ENCODE data around the gene FRMPD1. TPM values are rescaled to one million over a fixed set of nuclear protein-coding genes. Genes with fewer than 3 reads are reported as not detected.

The FRMPD1 gene
- total RNA-seq, 1 experiment from 2014 or later, result not detected

DNA sequence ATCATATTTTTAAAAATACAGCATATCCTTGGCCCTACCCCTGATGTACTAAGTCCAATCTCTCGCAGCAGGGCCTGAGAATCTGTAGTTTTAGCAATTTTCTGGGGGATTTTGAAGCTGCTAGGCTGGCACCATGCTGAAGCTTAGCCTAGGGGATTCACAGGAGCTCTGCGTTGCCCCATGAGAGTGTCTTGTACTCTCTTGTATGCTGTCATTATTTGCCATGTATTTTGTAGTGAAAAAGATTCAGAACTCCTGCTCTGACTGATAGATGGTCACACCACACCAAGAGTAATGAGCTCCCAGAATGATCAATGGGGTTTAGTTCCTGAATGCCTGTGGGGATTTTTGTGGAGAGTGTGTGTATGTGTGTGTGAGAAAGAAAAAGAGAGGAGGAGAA is 82.2 kb downstream of the FRMPD1 start:
- Histone ChIP-seq H3K79me2 (ENCODE audit: low read depth) (no peaks in the 10 kb centered on the region), H3K4me3 (no peak overlapping the region), H3K4me1 (replicated peaks; ENCODE audit: insufficient read depth) (no peaks in the 10 kb centered on the region), H2AFZ (no peak overlapping the region), H3F3A (ENCODE audit: insufficient read depth, low read depth) (no peaks in the 10 kb centered on the region), H3K4me2 (no peak overlapping the region), H3K9me3 (ENCODE audit: insufficient read depth, low read depth) (no peaks in the 10 kb centered on the region), H3K27me3 (ENCODE audit: insufficient read depth, low read depth) (peaks cover 43% of the 10 kb centered on the region), H3K27ac (no peak overlapping the region), H4K20me1 (ENCODE audit: insufficient read depth) (no peaks in the 10 kb centered on the region), H3K9me2 (ENCODE audit: insufficient read depth) (no peaks in the 10 kb centered on the region), H3K36me3 (ENCODE audit: low read depth) (no peaks in the 10 kb centered on the region)
- TF ChIP-seq, protein P1, sequence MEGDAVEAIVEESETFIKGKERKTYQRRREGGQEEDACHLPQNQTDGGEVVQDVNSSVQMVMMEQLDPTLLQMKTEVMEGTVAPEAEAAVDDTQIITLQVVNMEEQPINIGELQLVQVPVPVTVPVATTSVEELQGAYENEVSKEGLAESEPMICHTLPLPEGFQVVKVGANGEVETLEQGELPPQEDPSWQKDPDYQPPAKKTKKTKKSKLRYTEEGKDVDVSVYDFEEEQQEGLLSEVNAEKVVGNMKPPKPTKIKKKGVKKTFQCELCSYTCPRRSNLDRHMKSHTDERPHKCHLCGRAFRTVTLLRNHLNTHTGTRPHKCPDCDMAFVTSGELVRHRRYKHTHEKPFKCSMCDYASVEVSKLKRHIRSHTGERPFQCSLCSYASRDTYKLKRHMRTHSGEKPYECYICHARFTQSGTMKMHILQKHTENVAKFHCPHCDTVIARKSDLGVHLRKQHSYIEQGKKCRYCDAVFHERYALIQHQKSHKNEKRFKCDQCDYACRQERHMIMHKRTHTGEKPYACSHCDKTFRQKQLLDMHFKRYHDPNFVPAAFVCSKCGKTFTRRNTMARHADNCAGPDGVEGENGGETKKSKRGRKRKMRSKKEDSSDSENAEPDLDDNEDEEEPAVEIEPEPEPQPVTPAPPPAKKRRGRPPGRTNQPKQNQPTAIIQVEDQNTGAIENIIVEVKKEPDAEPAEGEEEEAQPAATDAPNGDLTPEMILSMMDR (conservative IDR thresholded peaks at IDR 0.05), result no peak
- no peak for TF ChIP-seq EZH2 (IDR thresholded peaks at IDR 0.05; ENCODE audit: low read depth)
- ChIA-PET POLR2A (ENCODE audit: unreplicated experiment) (no interaction called here), CTCF (no interaction called here)
- BruUV-seq (replicated peaks), result no TSS peak
- DNase-seq, result no peak
- intact Hi-C loops (cut with micrococcal nuclease; ENCODE audit: unreplicated experiment), result no loop called here

DNA sequence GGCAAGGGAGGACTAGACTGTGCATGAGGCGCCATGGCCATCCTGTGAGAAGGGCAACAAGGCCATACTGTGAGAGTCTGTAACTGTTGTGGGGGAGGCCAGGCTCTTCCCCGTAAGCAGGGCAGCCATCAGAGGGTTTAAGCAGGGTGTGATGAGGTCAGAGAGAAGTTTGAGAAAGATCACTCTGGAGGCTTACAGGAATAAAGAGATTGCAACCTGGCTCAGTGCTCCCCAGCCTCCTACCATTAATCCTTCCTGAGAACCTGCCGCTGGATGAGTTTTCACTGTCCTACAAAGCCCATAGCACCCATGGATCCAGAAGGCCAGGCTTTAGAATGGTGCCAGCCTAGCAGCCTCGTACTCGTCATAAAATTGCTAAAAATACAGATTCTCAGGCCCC is 88.5 kb downstream of the FRMPD1 start:
- no peaks in the 10 kb centered on the region for H3K9me3 ChIP-seq (ENCODE audit: insufficient read depth, low read depth)
- no peaks in the 10 kb centered on the region for H4K20me1 ChIP-seq (ENCODE audit: insufficient read depth)
- H3F3A ChIP-seq (ENCODE audit: insufficient read depth, low read depth), result no peaks in the 10 kb centered on the region
- H3K4me3 ChIP-seq, result no peak overlapping the region
- H3K27ac ChIP-seq, result no peak overlapping the region
- H3K9me2 ChIP-seq (ENCODE audit: insufficient read depth), result no peaks in the 10 kb centered on the region
- TF ChIP-seq, protein P1 (conservative IDR thresholded peaks at IDR 0.05), result no peak
- no peak for TF ChIP-seq EZH2 (IDR thresholded peaks at IDR 0.05; ENCODE audit: low read depth)
- no peaks in the 10 kb centered on the region for H3K36me3 ChIP-seq (ENCODE audit: low read depth)
- H3K4me1 ChIP-seq (replicated peaks; ENCODE audit: insufficient read depth), result no peaks in the 10 kb centered on the region
- H2AFZ ChIP-seq, result no peak overlapping the region
- no TSS peak for BruUV-seq (replicated peaks)
- intact Hi-C loops (cut with micrococcal nuclease; ENCODE audit: unreplicated experiment), result no loop called here
- no peak overlapping the region for H3K4me2 ChIP-seq
- peaks cover 9% of the 10 kb centered on the region for H3K27me3 ChIP-seq (ENCODE audit: insufficient read depth, low read depth)
- ChIA-PET CTCF (no interaction called here), POLR2A (ENCODE audit: unreplicated experiment) (no interaction called here)
- no peaks in the 10 kb centered on the region for H3K79me2 ChIP-seq (ENCODE audit: low read depth)
- no peak for DNase-seq

- H3K4me1 ChIP-seq (replicated peaks; ENCODE audit: insufficient read depth), result no peaks in the 10 kb centered on the region
- no peaks in the 10 kb centered on the region for H3F3A ChIP-seq (ENCODE audit: insufficient read depth, low read depth)
- no peak overlapping the region for H2AFZ ChIP-seq
- no peaks in the 10 kb centered on the region for H3K9me3 ChIP-seq (ENCODE audit: insufficient read depth, low read depth)
- BruUV-seq (replicated peaks), result no TSS peak
- H3K27ac ChIP-seq, result no peak overlapping the region
- no peak overlapping the region for H3K4me3 ChIP-seq
- DNase-seq, result no peak
- CTCF ChIA-PET, result no interaction called here
- POLR2A ChIA-PET (ENCODE audit: unreplicated experiment), result interaction anchor here (0.6 kb wide), 1 partner anchor 153 kb away, joined by 8 read pairs; no protein-coding TSS in a partner anchor
- intact Hi-C loops (cut with micrococcal nuclease; ENCODE audit: unreplicated experiment), result loop anchor here (10.0 kb wide), 1 partner anchor 155 kb away; no protein-coding TSS in a partner anchor
- no peaks in the 10 kb centered on the region for H3K36me3 ChIP-seq (ENCODE audit: low read depth)
- H4K20me1 ChIP-seq (ENCODE audit: insufficient read depth), result no peaks in the 10 kb centered on the region
- no peak overlapping the region for H3K4me2 ChIP-seq
- TF ChIP-seq, protein P1 (conservative IDR thresholded peaks at IDR 0.05), result no peak
- TF ChIP-seq EZH2 (IDR thresholded peaks at IDR 0.05; ENCODE audit: low read depth), result no peak
- H3K9me2 ChIP-seq (ENCODE audit: insufficient read depth), result no peaks in the 10 kb centered on the region
- H3K27me3 ChIP-seq (ENCODE audit: insufficient read depth, low read depth), result peaks cover 2% of the 10 kb centered on the region; the same call in 1 of the 2 replicates
- H3K79me2 ChIP-seq (ENCODE audit: low read depth), result no peaks in the 10 kb centered on the region
Measured at GRCh38 chr9:37740128-37740527, 89.4 kb downstream of the FRMPD1 start.
